Tibial nerve (tissue), 3 donors: Measurements from ENCODE around the gene CPHXL2.

Experiments
- POLR2A ChIP-seq, 2 donors: fragments of 450-650 bp; IDR thresholded peaks; one replicate each; pipeline ENCODE4 v1.6.1; 2017; ENCODE audit warnings: antibody characterized with exemption in 2 of 2, mild to moderate bottlenecking in 2 of 2, moderate library complexity in 2 of 2
- TF ChIP-seq, protein P1 (sequence below), 5 experiments: fragments of 200-600 bp in 3 of 5; fragments of 450-650 bp in 2 of 5; sonication (generic) in 3 of 5; IDR thresholded peaks; one replicate each; pipeline ENCODE4 v1.5.1; 2016 to 2019; ENCODE audit warnings: antibody characterized with exemption in 5 of 5, mild to moderate bottlenecking in 3 of 5, moderate library complexity in 2 of 5

DNA sequence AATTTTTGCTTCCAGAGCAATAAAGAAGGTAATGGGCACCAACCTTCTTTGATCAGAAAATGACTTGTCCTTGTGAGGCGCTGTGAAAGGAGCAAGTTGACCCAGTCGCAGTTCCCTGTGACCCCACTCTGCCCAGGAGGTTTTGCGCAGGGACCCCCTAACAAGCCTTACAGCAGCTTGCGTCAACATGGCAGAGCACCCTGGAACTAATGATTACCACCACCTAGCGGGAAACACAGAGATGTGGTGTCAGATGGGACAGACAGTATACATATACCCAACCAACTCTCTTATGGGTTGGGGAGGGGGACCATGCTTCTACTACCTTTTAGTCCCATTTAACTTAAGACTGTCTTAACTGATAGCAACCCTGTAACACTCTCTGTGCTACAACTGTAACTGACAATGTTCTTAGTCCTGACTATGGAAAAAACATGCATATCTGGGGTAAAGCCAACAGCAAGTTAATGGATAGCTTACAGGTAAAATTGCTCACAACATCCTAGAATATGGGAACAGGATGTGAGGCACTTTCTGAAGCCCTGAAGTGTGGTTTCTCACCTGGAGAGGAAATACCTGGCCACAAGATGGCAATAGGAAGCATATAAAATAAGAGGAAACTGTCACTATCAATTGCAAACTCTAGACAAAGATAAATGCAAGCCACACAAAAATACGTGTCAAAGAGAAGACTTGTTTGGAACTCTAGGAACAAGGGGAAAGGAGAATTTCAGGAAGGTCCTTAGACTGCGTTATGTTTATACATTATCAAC lies 32.4 kb downstream of the CPHXL2 start:
- TF ChIP-seq, protein P1, sequence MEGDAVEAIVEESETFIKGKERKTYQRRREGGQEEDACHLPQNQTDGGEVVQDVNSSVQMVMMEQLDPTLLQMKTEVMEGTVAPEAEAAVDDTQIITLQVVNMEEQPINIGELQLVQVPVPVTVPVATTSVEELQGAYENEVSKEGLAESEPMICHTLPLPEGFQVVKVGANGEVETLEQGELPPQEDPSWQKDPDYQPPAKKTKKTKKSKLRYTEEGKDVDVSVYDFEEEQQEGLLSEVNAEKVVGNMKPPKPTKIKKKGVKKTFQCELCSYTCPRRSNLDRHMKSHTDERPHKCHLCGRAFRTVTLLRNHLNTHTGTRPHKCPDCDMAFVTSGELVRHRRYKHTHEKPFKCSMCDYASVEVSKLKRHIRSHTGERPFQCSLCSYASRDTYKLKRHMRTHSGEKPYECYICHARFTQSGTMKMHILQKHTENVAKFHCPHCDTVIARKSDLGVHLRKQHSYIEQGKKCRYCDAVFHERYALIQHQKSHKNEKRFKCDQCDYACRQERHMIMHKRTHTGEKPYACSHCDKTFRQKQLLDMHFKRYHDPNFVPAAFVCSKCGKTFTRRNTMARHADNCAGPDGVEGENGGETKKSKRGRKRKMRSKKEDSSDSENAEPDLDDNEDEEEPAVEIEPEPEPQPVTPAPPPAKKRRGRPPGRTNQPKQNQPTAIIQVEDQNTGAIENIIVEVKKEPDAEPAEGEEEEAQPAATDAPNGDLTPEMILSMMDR (IDR thresholded peaks at IDR 0.05): no peak
- TF ChIP-seq POLR2A (IDR thresholded peaks at IDR 0.05): no peak
